Activated CD4-positive, CD25-positive, alpha-beta regulatory T cell treated with anti-CD3 and anti-CD28 coated beads, Interleukin-2, amount 50 U/mL, for 24 hours (primary cell): ENCODE results near the gene NEUROD6.

Experiments used
- ATAC-seq, 2 donors: fragments of 150-1000 bp; cut with Tn5 transposase; one replicate each; pipeline ENCODE4 v1.10.0; 2021; ENCODE audit warnings: mild to moderate bottlenecking in 1 of 2, moderate library complexity in 1 of 2

Gene NEUROD6

GRCh38 chr7:31333291-31333690 lies 7.2 kb downstream of the NEUROD6 start:
- ATAC-seq: no peak

- no peak for ATAC-seq
Measured at GRCh38 chr7:31327071-31327470, 13.5 kb downstream of the NEUROD6 start.

DNA sequence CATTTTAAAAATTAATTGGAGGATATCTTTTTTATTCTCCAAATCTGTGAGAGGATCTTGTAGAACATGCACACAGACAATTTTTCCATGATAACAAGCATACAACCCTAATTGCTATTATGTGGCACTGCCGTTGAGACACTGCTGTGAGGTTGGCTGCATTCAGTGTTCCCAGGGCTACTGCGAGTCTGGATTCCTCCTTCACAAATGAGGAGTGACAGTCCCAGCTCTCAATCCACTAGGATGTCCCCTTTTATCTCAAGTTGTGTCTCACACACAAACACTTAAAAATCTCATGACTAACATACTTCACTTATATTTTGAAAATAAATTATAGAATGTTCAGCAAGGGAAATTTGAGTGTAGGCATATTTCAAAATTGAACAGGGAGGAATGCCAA lies 14.1 kb downstream of the NEUROD6 start:
- no peak for ATAC-seq

GRCh38 chr7:31323101-31323500 lies 17.4 kb downstream of the NEUROD6 start:
- ATAC-seq: no peak

- ATAC-seq: no peak
Measured at GRCh38 chr7:31320675-31321074, 19.9 kb downstream of the NEUROD6 start.

GRCh38 chr7:31318313-31318712 lies 22.2 kb downstream of the NEUROD6 start:
- ATAC-seq: no peak

GRCh38 chr7:31316876-31317275 lies 23.6 kb downstream of the NEUROD6 start:
- no peak for ATAC-seq

GRCh38 chr7:31315758-31316157 lies 24.8 kb downstream of the NEUROD6 start:
- ATAC-seq: no peak

DNA sequence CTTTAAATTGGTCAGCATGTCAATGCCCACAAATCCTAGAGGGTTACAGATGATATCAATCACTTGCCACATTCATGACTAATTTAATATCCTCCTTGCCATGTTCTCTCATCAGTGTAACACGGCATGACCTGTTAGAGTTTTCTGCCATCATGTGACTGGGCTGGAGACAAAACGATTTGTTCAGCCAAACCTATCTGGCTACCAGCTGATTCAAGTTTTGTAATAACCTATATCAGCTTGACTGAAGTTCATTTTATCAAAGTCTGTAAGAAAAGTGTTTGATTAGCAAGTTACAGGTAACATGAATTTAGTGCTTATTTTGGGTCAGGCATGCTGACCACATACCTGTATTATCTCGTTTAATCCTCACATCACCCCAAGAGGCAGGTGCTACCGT lies 25.7 kb downstream of the NEUROD6 start:
- ATAC-seq: no peak

DNA sequence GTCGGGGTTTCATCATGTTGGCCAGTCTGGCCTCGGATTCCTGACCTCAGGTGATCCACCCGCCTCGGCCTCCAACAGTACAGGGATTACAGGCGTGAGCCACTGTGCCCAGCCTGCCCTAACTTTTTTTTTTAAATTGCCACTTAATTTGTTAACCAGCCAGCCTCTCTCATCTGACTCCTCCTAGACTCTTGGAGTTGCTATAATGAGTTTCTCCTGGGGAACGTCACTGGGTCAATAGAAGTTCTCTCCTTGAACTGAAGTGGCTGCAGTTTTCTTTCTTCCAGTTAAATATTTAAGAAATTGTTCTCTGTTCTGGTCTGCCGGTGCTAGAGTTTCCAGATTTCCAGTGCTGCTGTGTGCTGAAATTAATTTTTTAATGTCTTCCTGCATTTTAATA lies 27.6 kb downstream of the NEUROD6 start:
- ATAC-seq: no peak

- ATAC-seq: no peak
Measured at GRCh38 chr7:31311552-31311951, 29.0 kb downstream of the NEUROD6 start.

DNA sequence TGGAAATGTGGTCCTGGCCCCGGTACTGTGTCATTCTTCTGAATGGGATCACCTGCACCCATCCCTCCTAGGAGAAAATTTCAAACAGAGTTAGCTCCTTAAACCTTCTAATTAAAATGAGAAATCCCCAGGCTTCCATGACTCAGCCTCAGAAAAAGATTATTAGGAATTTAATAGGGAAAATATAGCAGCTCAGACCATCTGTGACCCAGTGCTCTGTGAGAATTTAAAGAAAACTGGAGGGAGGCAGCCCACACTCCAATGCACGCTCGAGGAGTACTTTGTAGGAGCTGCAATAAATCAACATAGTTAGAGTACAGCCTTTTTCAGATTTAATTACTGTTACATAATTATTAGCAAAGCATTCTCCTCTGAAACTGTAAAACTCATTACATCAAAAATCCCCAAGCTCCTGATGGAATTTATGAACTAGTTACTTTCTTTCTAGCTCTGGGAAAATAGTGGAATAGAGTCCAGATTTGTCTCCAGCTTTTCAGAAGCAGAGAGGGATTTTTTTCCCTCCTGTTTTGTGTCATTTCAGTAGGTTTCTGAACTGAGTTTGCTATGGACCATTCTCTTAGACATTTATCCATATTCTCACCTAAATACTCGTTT lies 30.1 kb downstream of the NEUROD6 start:
- no peak for ATAC-seq

DNA sequence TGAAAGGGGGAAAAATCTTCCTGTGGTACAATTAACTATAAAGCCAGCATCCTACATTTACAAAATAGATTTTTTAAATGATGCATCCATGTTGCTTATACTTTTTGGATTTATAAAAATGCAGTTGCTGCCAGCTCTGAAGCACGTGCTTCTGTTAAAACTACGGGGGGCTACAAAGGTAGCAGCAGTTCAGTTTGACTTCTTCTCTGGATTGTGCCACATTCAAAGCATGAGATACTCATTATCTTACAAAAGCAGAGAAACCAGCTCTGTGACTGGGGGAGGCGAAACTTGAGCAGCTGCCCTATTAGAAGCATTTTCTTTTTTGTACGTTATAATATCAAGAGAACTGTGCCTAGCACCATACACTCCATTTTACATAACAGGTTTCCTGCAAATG lies 31.1 kb downstream of the NEUROD6 start:
- no peak for ATAC-seq

DNA sequence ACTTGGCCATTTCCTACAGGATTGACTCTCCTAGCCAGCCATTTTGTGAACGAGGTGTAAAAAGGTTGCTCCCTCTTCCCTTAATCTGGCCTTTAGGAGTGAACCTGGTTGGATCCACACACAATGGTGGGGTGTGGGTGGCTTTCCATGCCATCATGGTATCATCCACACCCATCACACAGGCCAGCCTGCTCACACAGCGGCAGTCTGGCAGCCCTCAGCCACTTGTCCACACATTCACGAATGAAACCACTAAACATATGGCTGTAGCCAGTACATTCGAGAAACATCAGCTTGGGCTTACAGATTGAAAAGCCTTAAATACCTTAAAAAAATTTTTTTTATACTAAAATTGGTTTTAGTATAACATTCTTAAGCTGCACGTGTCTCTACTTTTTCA lies 31.9 kb downstream of the NEUROD6 start:
- ATAC-seq: no peak

- no peak for ATAC-seq
Measured at GRCh38 chr7:31307972-31308371, 32.6 kb downstream of the NEUROD6 start.

- no peak for ATAC-seq
Measured at GRCh38 chr7:31305260-31305659, 35.3 kb downstream of the NEUROD6 start.

DNA sequence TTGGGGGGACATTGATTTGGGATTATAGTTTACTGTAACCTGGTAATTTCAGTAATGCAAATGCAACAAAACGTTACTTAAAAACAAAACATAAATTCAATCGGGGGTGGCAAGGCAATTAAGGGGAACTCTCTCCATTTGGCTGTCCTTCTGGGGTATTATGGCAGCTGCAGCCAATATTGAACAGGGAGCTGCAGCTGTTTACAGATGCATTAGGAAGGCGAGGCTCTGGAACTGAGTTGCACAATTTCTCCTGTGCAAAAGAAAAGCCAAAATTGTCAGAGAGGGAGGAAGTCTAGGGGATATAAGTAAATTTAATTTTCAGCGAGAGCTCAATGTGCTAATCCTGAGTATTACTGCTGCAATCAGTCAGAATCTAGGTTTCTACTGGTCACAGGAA lies 36.1 kb downstream of the NEUROD6 start:
- no peak for ATAC-seq

- no peak for ATAC-seq
Measured at GRCh38 chr7:31302356-31302755, 38.2 kb downstream of the NEUROD6 start.

DNA sequence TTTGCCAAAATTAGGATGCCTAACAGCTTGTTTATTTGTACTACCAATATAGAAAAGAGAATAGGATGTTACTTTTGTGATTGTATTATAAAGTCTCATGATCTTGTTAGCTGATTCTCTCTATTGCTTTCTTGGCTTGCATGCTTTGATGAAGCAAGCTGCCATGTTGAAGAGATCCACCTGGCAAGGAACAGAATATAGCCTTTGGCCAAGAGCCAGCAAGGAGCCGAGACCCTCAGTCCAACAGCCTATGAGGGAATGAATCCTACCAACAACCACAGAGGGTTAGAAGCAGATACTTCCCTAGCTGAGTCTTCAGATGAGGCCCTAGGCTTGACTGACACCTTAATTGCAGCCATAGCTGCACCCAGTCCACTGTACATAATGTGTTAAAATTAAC lies 41.2 kb downstream of the NEUROD6 start:
- no peak for ATAC-seq

- ATAC-seq: no peak
Measured at GRCh38 chr7:31290601-31291000, 49.9 kb downstream of the NEUROD6 start.
